Activated CD8-positive, alpha-beta T cell treated with anti-CD3 and anti-CD28 coated beads, Interleukin-2, amount 10 ng/mL, durations not matched to agents 7 days and 5 days (primary cell): Measurements from ENCODE around the gene TNFAIP8. TPM values are rescaled to one million over a fixed set of nuclear protein-coding genes. Genes with fewer than 3 reads are reported as not detected.

Experiments used
- ATAC-seq: fragments of 150-1000 bp; cut with Tn5 transposase; one replicate; pipeline ENCODE4 v1.10.0; 2021; ENCODE audit warnings: moderate library complexity
- CTCF ChIA-PET: fragments of 350-600 bp; sonication (Branson Sonifier 250); formaldehyde crosslinking; loops from one replicate; lab custom pipeline; 2021; ENCODE audit warnings: antibody characterized with exemption; lab: Charles Lee
- POLR2A ChIA-PET: fragments of 350-600 bp; sonication (Branson Sonifier 250); formaldehyde crosslinking; loops from one replicate; lab custom pipeline; 2021; ENCODE audit warnings: antibody characterized with exemption; lab: Charles Lee
- DNase-seq: peaks from one replicate; pipeline ENCODE4 v3.0.0-alpha.2; 2020
- H3K27ac Mint-ChIP-seq: one replicate; pipeline ENCODE4 v1.8.0; 2021; ENCODE audit warnings: mild to moderate bottlenecking, mixed read lengths
- H3K27me3 Mint-ChIP-seq: one replicate; pipeline ENCODE4 v1.8.0; 2021; ENCODE audit warnings: low read depth, mixed read lengths
- H3K36me3 Mint-ChIP-seq: one replicate; pipeline ENCODE4 v1.8.0; 2021; ENCODE audit warnings: low read depth, mixed read lengths
- H3K4me1 Mint-ChIP-seq: one replicate; pipeline ENCODE4 v1.8.0; 2021; ENCODE audit warnings: low read depth, mixed read lengths
- H3K4me3 Mint-ChIP-seq: one replicate; pipeline ENCODE4 v1.8.0; 2021; ENCODE audit warnings: mild to moderate bottlenecking, mixed read lengths
- H3K9me3 Mint-ChIP-seq: one replicate; pipeline ENCODE4 v1.8.0; 2022; ENCODE audit warnings: mixed read lengths; ENCODE audit not compliant: insufficient read depth
- total RNA-seq, 2 experiments: library from RNA; stranded (reverse); gene quantifications; one replicate each; pipeline ENCODE4 v1.2.3, GENCODE V29; 2021

The TNFAIP8 gene
- total RNA-seq, 2 experiments from 2014 or later = 123 to 127 TPM

- Mint-ChIP-seq H3K9me3 (no peaks in the 10 kb centered on the region), H3K27ac (peak overlapping the region; percentile 47), H3K27me3 (no peaks in the 10 kb centered on the region), H3K36me3 (peaks cover 49% of the 10 kb centered on the region), H3K4me1 (peaks cover 95% of the 10 kb centered on the region), H3K4me3 (no peak overlapping the region)
- ATAC-seq (no peak), DNase-seq (no peak)
- CTCF ChIA-PET = interaction anchor here (2.6 to 14.9 kb wide), 6 partner anchors 13 to 329 kb away, joined by 16 to 274 read pairs (median 26); partner anchors contain the start of genes DTWD2 and TNFAIP8
- POLR2A ChIA-PET = interaction anchor here (1.2 to 2.3 kb wide), 3 partner anchors 23 to 236 kb away, joined by 3 to 14 read pairs (median 4); partner anchors contain the start of gene TNFAIP8
Observed at GRCh38 chr5:119316906-119317305, 38.9 kb upstream of the TNFAIP8 start.

GRCh38 chr5:119318256-119318894 is 37.4 kb upstream of the TNFAIP8 start:
- Mint-ChIP-seq H3K9me3 (no peaks in the 10 kb centered on the region), H3K36me3 (peaks cover 42% of the 10 kb centered on the region), H3K27me3 (no peaks in the 10 kb centered on the region), H3K4me1 (peaks cover 95% of the 10 kb centered on the region), H3K27ac (peak overlapping the region; percentile 85), H3K4me3 (peak overlapping the region; percentile 44)
- POLR2A ChIA-PET = interaction anchor here (0.6 to 1.2 kb wide), 7 partner anchors 15 to 50 kb away, joined by 3 to 4 read pairs (median 3); partner anchors contain the start of gene TNFAIP8
- ATAC-seq (peak; percentile 22), DNase-seq (peak; percentile 52)
- CTCF ChIA-PET = interaction anchor here (4.7 to 14.9 kb wide), 3 partner anchors 17 to 330 kb away, joined by 24 to 274 read pairs (median 90); partner anchors contain the start of gene DTWD2

DNA sequence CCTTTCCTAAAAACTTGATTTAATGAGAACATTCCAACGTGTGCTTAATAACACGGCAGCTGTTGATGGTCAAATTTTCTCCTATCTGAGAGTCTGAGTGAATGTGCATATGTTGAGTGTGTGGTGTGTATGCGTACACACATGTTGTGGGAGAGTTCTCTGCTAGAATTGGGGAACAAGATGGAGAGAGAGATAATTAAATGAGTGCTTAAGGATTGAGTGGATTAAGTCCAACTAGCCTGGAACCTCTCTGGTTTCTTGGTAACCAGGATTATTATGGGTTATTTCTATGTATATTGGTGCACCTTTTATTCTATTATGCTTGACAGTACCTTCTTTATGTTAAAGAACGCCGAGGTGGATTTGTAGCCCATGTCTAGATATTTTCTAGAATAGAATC is 36.4 kb upstream of the TNFAIP8 start:
- CTCF ChIA-PET = interaction anchor here (9.2 to 14.9 kb wide), 2 partner anchors 16 to 91 kb away, joined by 90 to 274 read pairs; no protein-coding TSS in a partner anchor
- POLR2A ChIA-PET = no interaction called here
- Mint-ChIP-seq H3K27me3 (no peaks in the 10 kb centered on the region), H3K4me3 (no peak overlapping the region), H3K36me3 (peaks cover 44% of the 10 kb centered on the region), H3K9me3 (no peaks in the 10 kb centered on the region), H3K27ac (peak overlapping the region; percentile 85), H3K4me1 (peaks cover 94% of the 10 kb centered on the region)
- DNase-seq (no peak), ATAC-seq (no peak)

DNA sequence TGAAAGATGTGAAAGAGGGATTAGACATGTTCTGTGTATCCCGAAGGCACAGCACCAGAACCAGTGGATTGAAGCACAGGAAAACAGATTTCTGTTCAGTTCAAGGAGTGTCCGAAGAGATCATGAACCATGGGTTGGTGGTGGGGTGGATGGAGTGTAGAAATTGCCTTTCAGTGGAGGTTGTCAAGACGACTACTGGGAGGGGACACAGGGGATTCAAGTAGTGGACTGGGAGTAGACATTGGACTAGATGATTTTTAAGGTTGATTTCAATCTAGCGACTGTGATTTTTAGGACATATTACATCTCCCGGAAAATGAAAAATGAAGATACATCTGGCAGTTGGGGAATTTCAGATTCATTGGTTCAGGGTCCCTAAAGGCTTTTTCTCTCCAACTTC is 35.9 kb upstream of the TNFAIP8 start:
- peak; percentile 19 for DNase-seq
- Mint-ChIP-seq H3K4me1 (peaks cover 91% of the 10 kb centered on the region), H3K9me3 (no peaks in the 10 kb centered on the region), H3K27ac (peak overlapping the region; percentile 85), H3K36me3 (peaks cover 44% of the 10 kb centered on the region), H3K4me3 (no peak overlapping the region), H3K27me3 (no peaks in the 10 kb centered on the region)
- ChIA-PET POLR2A (no interaction called here), CTCF (interaction anchor here (0.7 kb wide), 1 partner anchor 92 kb away, joined by 3 read pairs; no protein-coding TSS in a partner anchor)
- ATAC-seq = no peak

GRCh38 chr5:119321569-119322311 is 34.1 kb upstream of the TNFAIP8 start:
- DNase-seq (no peak), ATAC-seq (no peak)
- Mint-ChIP-seq H3K4me1 (peaks cover 85% of the 10 kb centered on the region), H3K27ac (peak overlapping the region; percentile 77), H3K9me3 (no peaks in the 10 kb centered on the region), H3K27me3 (no peaks in the 10 kb centered on the region), H3K36me3 (peaks cover 38% of the 10 kb centered on the region), H3K4me3 (no peak overlapping the region)
- ChIA-PET CTCF (interaction anchor here (1.3 to 3.6 kb wide), 3 partner anchors 9 to 90 kb away, joined by 5 to 30 read pairs (median 10); no protein-coding TSS in a partner anchor), POLR2A (interaction anchor here (1.2 kb wide), 1 partner anchor 19 kb away, joined by 3 read pairs; no protein-coding TSS in a partner anchor)

GRCh38 chr5:119322312-119322947 is 33.4 kb upstream of the TNFAIP8 start:
- Mint-ChIP-seq H3K36me3 (peaks cover 36% of the 10 kb centered on the region), H3K9me3 (no peaks in the 10 kb centered on the region)

DNA sequence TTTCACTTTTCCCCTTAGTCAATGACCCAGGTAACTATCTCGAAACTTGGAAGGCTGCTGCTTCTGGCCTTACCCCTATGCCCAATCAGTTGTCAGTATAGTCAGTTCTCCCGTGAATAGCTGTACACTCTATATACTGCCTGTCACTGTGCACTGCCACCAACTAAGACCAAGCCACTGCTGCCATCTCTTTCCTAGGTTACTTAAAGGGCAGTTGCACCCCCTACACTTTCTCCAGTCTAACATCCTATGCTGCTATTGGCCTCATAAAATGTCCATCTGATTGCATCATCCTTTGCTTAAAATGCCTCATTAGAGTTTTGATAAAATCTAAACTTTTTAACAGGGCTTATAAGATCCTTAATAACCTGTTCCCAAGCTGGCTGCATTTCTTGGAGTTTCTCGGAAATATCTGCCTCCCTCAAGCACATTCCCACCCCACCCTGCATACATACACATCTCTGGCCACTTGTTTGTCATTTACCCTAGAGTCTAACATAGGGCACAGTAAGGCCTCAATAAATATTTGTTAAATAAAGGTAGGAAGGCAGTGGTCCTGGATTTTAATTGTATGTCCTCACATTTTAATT is 32.8 kb upstream of the TNFAIP8 start:
- H3K27ac Mint-ChIP-seq = peak overlapping the region; percentile 77
- ChIA-PET CTCF (interaction anchor here (1.0 to 3.6 kb wide), 8 partner anchors 8 to 89 kb away, joined by 3 to 30 read pairs (median 8); no protein-coding TSS in a partner anchor), POLR2A (interaction anchor here (1.0 to 1.9 kb wide), 2 partner anchors 18 to 55 kb away, joined by 3 to 8 read pairs; no protein-coding TSS in a partner anchor)

More at GRCh38 chr5:119322312-119322947, 33.4 kb upstream of the TNFAIP8 start:
- POLR2A ChIA-PET = interaction anchor here (1.0 to 1.9 kb wide), 2 partner anchors 19 to 54 kb away, joined by 3 to 8 read pairs; no protein-coding TSS in a partner anchor
- H3K4me1 Mint-ChIP-seq = peaks cover 88% of the 10 kb centered on the region
- DNase-seq = no peak
- H3K4me3 Mint-ChIP-seq = peak overlapping the region; percentile 2
- peak overlapping the region; percentile 77 for H3K27ac Mint-ChIP-seq
- ATAC-seq = no peak
- CTCF ChIA-PET = interaction anchor here (1.1 to 3.6 kb wide), 6 partner anchors 7 to 90 kb away, joined by 5 to 30 read pairs (median 10); no protein-coding TSS in a partner anchor
- no peaks in the 10 kb centered on the region for H3K27me3 Mint-ChIP-seq

DNA sequence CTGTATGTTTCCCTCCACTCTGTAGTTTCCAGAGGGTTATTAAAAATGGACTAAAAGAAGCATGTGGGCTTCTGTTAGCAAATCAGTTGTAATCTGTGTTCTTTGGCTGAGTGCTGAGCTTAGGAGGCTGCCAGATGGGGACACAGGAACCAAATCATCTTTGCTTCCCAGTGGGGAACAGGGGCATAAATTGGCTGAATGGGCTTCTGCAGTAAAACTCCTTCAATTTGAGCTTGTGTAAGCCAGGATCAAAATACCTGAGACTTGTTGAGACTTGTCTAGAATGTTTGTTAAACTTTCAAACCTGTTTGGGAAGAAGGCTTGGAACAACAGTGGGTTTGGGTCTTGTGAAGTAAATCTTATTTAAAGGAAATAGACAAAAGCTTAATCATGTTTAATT is 32.2 kb upstream of the TNFAIP8 start:
- H3K4me1 Mint-ChIP-seq = peaks cover 88% of the 10 kb centered on the region
- DNase-seq (no peak), ATAC-seq (no peak)
- ChIA-PET POLR2A (interaction anchor here (1.9 kb wide), 1 partner anchor 18 kb away, joined by 8 read pairs; no protein-coding TSS in a partner anchor), CTCF (interaction anchor here (1.0 to 3.6 kb wide), 6 partner anchors 8 to 56 kb away, joined by 3 to 30 read pairs (median 6); no protein-coding TSS in a partner anchor)
- H3K27me3 Mint-ChIP-seq = no peaks in the 10 kb centered on the region
- peak overlapping the region; percentile 7 for H3K4me3 Mint-ChIP-seq
- peaks cover 37% of the 10 kb centered on the region for H3K36me3 Mint-ChIP-seq
- peak overlapping the region; percentile 68 for H3K27ac Mint-ChIP-seq
- no peaks in the 10 kb centered on the region for H3K9me3 Mint-ChIP-seq

More for the DNA sequence above, 32.8 kb upstream of the TNFAIP8 start:
- ATAC-seq = peak; percentile 46
- Mint-ChIP-seq H3K36me3 (peaks cover 35% of the 10 kb centered on the region), H3K4me3 (no peak overlapping the region), H3K4me1 (peaks cover 88% of the 10 kb centered on the region), H3K9me3 (no peaks in the 10 kb centered on the region), H3K27me3 (no peaks in the 10 kb centered on the region)
- DNase-seq = no peak

GRCh38 chr5:119324842-119325241 is 31.0 kb upstream of the TNFAIP8 start:
- Mint-ChIP-seq H3K4me3 (no peak overlapping the region), H3K9me3 (no peaks in the 10 kb centered on the region), H3K27ac (no peak overlapping the region), H3K36me3 (peaks cover 36% of the 10 kb centered on the region), H3K27me3 (no peaks in the 10 kb centered on the region), H3K4me1 (peaks cover 88% of the 10 kb centered on the region)
- ChIA-PET CTCF (interaction anchor here (21.9 kb wide), 1 partner anchor 13 kb away, joined by 274 read pairs; no protein-coding TSS in a partner anchor), POLR2A (no interaction called here)
- no peak for DNase-seq
- ATAC-seq = no peak

DNA sequence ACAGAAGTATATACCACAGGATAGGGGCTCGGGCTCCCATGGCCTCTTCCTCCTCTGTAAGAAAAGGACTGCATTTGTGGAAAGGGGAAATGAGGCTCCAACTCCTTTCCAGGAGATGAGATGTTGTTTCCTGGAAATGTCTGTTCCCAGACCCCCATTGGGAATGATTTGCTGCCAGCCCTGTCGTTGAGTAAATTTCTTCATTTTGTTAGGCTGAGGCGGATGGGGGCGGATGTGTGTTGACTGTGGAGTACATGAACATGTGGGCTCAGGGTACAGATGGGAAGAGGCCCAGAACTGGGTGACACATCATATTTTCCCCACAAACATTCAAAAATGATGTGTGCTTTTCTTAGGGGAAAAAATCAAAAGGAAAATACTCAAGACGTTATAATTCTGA is 28.8 kb upstream of the TNFAIP8 start:
- DNase-seq (no peak), ATAC-seq (peak; percentile 22)
- Mint-ChIP-seq H3K27me3 (no peaks in the 10 kb centered on the region), H3K36me3 (peaks cover 34% of the 10 kb centered on the region), H3K27ac (peak overlapping the region; percentile 88), H3K9me3 (no peaks in the 10 kb centered on the region), H3K4me3 (peak overlapping the region; percentile 42), H3K4me1 (peaks cover 88% of the 10 kb centered on the region)
- CTCF ChIA-PET = interaction anchor here (1.3 to 21.9 kb wide), 4 partner anchors 14 to 339 kb away, joined by 3 to 274 read pairs (median 5); partner anchors contain the start of gene DTWD2
- POLR2A ChIA-PET = interaction anchor here (1.1 to 1.5 kb wide), 3 partner anchors 11 to 57 kb away, joined by 3 to 6 read pairs (median 4); no protein-coding TSS in a partner anchor
